ENCODE measurements around the gene PACS2. TPM values are rescaled to one million over a fixed set of nuclear protein-coding genes. Genes with fewer than 3 reads are reported as not detected.
A peak's percentile ranks its signal among the peaks of the same experiment; 100 is the strongest.

Gene PACS2
- total RNA-seq, 2 experiments from 2014 or later: 25.1 to 29.6 TPM

DNA sequence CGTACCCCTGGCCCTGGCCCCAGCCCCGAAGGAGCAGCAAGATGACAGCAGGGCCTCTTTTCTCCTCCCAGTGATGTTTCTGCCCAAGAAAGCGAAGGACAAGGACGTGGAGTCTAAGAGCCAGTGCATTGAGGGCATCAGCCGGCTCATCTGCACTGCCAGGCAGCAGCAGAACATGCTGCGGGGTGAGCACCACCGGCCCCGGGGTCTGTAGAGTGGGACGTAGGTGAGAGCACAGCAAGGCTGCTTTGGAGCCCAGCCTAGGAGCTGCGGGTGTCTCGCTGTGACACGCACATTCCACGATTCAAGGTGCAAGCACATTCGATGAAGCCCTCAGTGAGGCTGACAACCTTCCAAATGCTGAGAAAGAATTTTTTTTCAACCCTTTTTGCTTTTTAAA lies 78.6 kb downstream of the PACS2 start:
- CTCF ChIA-PET: no interaction called here
- H3K9me3 Mint-ChIP-seq: no peaks in the 10 kb centered on the region
- H3K4me3 Mint-ChIP-seq: no peak overlapping the region
- no peak for DNase-seq
- peaks cover 5% of the 10 kb centered on the region for H3K4me1 Mint-ChIP-seq (ENCODE audit: low read depth)
- intact Hi-C loops (cut with micrococcal nuclease): no loop called here
- no peak overlapping the region for H3K27ac Mint-ChIP-seq
- H3K36me3 Mint-ChIP-seq (ENCODE audit: low read depth): peaks cover 1% of the 10 kb centered on the region
- no peaks in the 10 kb centered on the region for H3K27me3 Mint-ChIP-seq (ENCODE audit: low read depth)

DNA sequence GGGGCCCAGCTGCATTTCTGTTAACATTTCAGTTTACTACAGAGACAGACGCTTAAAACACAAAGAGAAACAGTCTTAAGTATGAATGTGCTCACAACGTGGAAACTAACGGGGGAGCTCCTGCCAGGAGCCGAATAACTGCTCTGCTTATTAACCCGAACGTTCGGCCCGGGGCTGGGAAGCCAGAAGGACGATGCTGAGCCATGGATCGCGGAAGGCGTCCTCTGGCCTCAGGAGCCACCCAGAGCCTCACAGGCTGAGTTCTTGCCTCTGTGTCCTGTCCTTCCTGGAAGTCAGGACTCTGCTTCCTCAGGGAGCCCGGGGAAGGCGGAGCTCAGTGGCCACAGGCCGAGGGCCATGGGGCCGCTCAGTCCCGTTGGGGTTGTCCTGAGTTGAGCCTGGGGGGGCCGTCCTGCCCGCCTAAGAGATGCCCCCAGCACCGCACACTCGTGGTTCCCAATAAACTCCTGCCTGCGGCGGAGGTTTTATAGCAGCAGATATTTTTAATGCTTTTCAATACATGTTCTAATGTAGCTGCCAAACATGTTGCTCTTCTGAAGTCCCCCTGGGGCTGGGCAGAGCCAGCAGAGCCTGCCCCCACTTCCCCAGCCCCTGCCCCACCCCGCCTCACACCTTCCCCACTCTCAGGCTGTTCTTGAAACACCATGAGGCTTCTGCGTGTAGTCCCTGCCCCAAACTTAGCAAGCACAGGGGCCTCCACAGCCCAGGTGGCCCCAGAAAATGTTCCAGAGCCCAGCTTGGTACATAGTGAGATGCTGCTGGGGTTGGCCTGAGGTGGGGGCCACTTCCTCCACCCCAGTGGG lies 80.4 kb downstream of the PACS2 start:
- intact Hi-C loops (cut with micrococcal nuclease): no loop called here
- H3K27me3 Mint-ChIP-seq (ENCODE audit: low read depth): no peaks in the 10 kb centered on the region
- no peaks in the 10 kb centered on the region for H3K9me3 Mint-ChIP-seq
- H3K27ac Mint-ChIP-seq: no peak overlapping the region
- peaks cover 13% of the 10 kb centered on the region for H3K36me3 Mint-ChIP-seq (ENCODE audit: low read depth)
- no peak for DNase-seq
- H3K4me1 Mint-ChIP-seq (ENCODE audit: low read depth): peaks cover 14% of the 10 kb centered on the region
- CTCF ChIA-PET: no interaction called here
- H3K4me3 Mint-ChIP-seq: no peak overlapping the region

DNA sequence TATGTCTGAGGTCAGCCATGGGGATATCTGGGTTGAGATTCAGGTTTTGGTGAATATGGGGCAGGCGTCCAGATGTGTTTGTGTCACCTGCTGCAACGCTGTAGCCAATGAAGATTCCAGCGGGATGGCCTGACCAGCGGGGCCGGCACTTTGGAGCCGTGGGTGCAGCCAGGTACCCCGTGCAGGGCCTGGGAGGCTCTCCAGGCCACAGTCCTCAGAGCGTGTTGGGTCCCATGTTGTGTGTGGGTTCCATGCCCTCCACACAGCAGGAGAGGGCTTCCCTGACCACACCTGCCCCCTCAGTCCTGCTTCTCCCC lies 80.9 kb downstream of the PACS2 start:
- intact Hi-C loops (cut with micrococcal nuclease): no loop called here
- Mint-ChIP-seq H3K4me3 (no peak overlapping the region), H3K9me3 (peaks cover 3% of the 10 kb centered on the region), H3K36me3 (ENCODE audit: low read depth) (peaks cover 19% of the 10 kb centered on the region), H3K4me1 (ENCODE audit: low read depth) (peaks cover 16% of the 10 kb centered on the region), H3K27me3 (ENCODE audit: low read depth) (no peaks in the 10 kb centered on the region), H3K27ac (no peak overlapping the region)
- DNase-seq: no peak
- CTCF ChIA-PET: no interaction called here

DNA sequence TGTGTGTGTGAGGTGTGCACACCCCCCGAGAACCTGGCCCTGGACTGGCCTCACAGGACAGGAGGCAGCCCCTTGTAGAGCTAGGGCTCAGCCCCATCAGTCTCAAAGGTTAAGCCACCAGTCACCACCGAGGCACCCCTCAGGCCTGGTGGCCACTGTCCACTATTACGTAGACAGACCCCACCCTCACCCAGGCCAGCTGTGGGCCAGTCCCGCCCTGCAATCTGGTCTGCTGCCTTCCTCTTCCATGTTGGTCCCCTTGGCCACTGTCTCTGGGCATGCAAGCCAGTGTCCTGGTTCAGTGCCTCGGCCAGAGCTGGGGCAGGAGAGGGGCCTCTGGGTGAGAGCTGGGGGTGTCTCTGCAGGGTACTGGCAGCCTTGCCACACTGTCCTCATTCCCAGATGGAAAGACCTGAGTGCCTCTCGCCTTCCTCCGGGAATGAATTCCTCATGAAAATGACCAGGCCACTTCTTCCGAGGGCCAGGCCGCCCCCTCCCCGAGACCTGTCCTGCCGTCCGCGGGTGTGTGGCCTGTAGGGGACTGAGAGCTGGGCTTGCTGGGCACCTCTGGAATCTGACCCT lies 82.9 kb downstream of the PACS2 start:
- CTCF ChIA-PET: interaction anchor here (0.8 to 1.9 kb wide), 4 partner anchors 9 to 93 kb away, joined by 3 to 7 read pairs (median 4); no protein-coding TSS in a partner anchor
- Mint-ChIP-seq H3K27ac (peak overlapping the region; percentile 83), H3K27me3 (ENCODE audit: low read depth) (no peaks in the 10 kb centered on the region), H3K4me1 (ENCODE audit: low read depth) (peaks cover 22% of the 10 kb centered on the region), H3K36me3 (ENCODE audit: low read depth) (peaks cover 32% of the 10 kb centered on the region), H3K9me3 (peaks cover 19% of the 10 kb centered on the region), H3K4me3 (peak overlapping the region; percentile 67)
- no peak for DNase-seq
- intact Hi-C loops (cut with micrococcal nuclease): no loop called here

DNA sequence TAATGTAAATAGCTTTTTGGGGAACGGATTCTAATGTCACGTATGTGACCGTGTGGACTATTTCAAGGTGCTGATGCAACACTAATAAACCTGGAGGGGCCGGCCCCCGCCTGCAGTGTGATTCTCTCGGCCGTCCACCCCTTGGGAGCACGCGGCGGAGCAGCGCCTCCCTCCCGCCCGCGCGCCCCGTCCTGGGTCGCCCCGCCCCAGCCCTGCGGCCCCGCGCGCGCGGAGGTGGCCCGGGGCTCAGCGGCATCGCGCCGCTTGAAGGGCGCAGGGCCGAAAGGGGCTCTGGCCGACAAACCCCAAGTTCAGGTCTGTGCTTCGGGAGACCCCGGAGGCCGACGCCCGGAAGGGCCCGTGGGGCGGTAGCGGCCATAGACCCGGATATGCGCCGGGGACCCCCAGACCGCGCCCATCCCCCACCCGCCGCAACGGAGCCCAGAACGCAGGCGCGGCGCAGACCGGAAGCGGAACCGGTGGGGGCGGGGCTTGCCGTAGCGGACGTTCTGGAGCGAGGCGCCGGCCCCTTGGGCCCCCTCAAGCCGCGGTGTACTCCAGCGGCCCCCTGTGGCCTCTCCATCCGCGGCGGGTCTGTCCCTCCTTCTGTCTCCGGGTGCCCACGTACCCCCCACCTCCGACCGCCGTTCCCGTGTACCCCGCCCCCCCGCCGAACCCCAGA lies 83.6 kb downstream of the PACS2 start, which contains the start of gene TEX22:
Gene TEX22, plus strand, starts transcription at position 495 of the 682 bp plus-strand sequence. CDS start 803 bp downstream, outside the sequence.
- Mint-ChIP-seq H3K27ac (peak within 1 kb of the TSS; percentile 83), H3K4me1 (ENCODE audit: low read depth) (peaks cover 26% of the 10 kb centered on the region), H3K4me3 (peak within 1 kb of the TSS; percentile 85), H3K36me3 (ENCODE audit: low read depth) (peaks cover 34% of the 10 kb centered on the region), H3K27me3 (ENCODE audit: low read depth) (no peaks in the 10 kb centered on the region), H3K9me3 (peaks cover 23% of the 10 kb centered on the region)
- CTCF ChIA-PET: interaction anchor here (0.9 to 1.9 kb wide), 3 partner anchors 13 to 92 kb away, joined by 3 to 7 read pairs (median 6); no protein-coding TSS in a partner anchor
- intact Hi-C loops (cut with micrococcal nuclease): loop anchor here (1.0 to 2.0 kb wide), 3 partner anchors 17 to 93 kb away; partner anchors contain the start of gene TEDC1
- peak; percentile 90 for DNase-seq

DNA sequence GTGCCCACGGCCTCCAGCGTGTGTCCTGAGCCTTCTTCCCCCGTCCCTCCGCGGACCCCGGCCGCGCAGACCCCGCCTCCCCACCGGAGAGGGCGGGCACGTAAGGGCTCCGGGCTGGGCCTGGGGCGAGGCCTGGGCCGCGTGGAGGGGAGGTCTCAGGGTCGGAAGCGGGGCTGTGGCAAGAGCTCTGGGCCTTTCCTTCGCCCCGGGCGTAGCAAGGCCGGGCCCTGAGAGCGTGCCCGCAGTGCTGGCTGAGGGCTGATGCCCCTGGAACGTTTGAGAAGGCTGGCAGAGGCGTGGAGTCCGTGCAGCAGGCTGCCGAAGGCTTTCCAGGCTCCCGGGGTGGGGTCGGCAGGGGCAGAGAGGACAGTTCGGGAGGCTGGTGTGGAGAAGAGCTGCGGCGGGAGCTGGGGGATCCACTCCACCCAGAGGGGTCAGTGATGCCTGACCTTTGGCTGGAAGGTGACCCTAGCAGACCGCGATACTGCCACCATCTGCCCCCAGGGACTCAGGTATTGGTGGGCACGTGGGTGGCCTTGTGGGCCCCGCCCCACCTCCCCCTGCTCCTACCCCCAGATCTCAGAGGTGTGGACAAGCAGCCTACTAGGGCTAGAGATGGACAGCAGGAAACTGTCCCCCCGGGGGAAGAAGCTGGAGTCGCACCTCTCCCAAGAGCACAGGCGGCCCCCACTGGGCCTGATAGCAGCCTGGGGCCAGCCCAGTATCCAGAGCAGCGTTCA lies 84.3 kb downstream of the PACS2 start:
- Mint-ChIP-seq H3K27ac (peak overlapping the region; percentile 50), H3K9me3 (peaks cover 23% of the 10 kb centered on the region), H3K4me1 (ENCODE audit: low read depth) (peaks cover 31% of the 10 kb centered on the region), H3K36me3 (ENCODE audit: low read depth) (peaks cover 34% of the 10 kb centered on the region), H3K27me3 (ENCODE audit: low read depth) (no peaks in the 10 kb centered on the region), H3K4me3 (peak overlapping the region; percentile 85)
- intact Hi-C loops (cut with micrococcal nuclease): loop anchor here (1.0 to 2.0 kb wide), 3 partner anchors 16 to 92 kb away; partner anchors contain the start of gene TEDC1
- no peak for DNase-seq
- CTCF ChIA-PET: interaction anchor here (0.9 kb wide), 1 partner anchor 12 kb away, joined by 3 read pairs; no protein-coding TSS in a partner anchor

DNA sequence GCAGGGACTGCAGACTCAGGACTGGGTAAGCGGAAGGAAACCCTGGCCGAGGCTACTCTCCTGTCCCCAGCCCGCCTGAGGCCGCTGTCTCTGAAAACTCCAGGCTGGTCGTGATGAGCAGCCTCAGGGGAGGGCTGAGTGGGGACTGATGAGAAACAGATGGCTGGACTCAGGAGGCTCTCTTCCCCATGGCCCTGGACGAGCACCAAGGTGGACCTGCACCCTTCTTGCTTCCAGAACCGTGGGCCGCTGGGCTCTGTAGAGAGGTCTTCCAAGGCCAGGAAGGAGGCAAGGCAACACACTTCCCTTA lies 84.9 kb downstream of the PACS2 start:
- intact Hi-C loops (cut with micrococcal nuclease): loop anchor here (2.0 kb wide), 1 partner anchor 15 kb away; no protein-coding TSS in a partner anchor
- peaks cover 23% of the 10 kb centered on the region for H3K9me3 Mint-ChIP-seq
- no peak for DNase-seq
- H3K4me3 Mint-ChIP-seq: peak overlapping the region; percentile 85
- CTCF ChIA-PET: no interaction called here
- no peaks in the 10 kb centered on the region for H3K27me3 Mint-ChIP-seq (ENCODE audit: low read depth)
- H3K36me3 Mint-ChIP-seq (ENCODE audit: low read depth): peaks cover 34% of the 10 kb centered on the region
- H3K27ac Mint-ChIP-seq: peak overlapping the region; percentile 41
- peaks cover 36% of the 10 kb centered on the region for H3K4me1 Mint-ChIP-seq (ENCODE audit: low read depth)

DNA sequence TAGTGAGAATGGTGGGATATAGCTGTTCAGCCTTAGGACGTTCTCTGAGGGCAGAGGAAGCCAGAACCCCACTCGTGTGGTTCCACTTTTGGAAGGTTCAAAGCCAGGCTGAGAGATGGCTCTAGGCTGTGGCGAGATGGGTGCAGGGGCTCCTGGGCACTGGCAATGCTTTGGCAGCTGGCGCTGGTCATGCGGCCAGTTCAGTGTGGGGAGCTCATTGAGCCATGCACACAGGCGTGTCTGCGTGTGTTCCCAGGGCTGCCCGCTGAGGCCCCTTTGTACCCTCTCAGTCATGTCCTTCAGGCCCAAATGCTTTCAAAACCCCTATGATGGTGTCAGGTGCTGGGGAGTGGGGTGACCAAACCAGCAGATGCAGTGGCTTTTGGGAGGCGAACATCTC lies 85.5 kb downstream of the PACS2 start:
- Mint-ChIP-seq H3K9me3 (peaks cover 27% of the 10 kb centered on the region), H3K27ac (no peak overlapping the region), H3K4me3 (peak overlapping the region; percentile 85), H3K4me1 (ENCODE audit: low read depth) (peaks cover 42% of the 10 kb centered on the region), H3K27me3 (ENCODE audit: low read depth) (no peaks in the 10 kb centered on the region), H3K36me3 (ENCODE audit: low read depth) (peaks cover 34% of the 10 kb centered on the region)
- CTCF ChIA-PET: no interaction called here
- intact Hi-C loops (cut with micrococcal nuclease): no loop called here
- DNase-seq: no peak

DNA sequence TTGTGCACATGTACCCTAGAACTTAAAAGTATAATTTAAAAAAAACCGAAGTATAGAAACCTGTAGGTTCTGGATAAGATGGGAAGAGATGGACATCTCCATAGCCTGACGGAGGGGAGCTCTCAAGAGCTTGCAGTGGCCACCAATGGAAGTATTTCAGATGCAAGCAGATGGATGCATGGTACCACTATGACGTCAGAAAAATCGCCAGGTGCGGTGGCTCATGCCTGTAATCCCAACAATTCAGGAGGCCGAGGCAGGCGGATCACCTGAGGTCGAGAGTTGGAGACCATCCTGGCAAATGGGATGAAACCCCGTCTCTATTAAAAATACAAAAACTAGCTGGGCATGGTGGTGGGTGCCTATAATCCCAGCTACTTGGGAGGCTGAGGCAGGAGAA lies 87.2 kb downstream of the PACS2 start:
- intact Hi-C loops (cut with micrococcal nuclease): no loop called here
- Mint-ChIP-seq H3K4me3 (no peak overlapping the region), H3K27ac (no peak overlapping the region), H3K9me3 (peaks cover 33% of the 10 kb centered on the region), H3K36me3 (ENCODE audit: low read depth) (peaks cover 34% of the 10 kb centered on the region), H3K4me1 (ENCODE audit: low read depth) (peaks cover 46% of the 10 kb centered on the region), H3K27me3 (ENCODE audit: low read depth) (no peaks in the 10 kb centered on the region)
- CTCF ChIA-PET: interaction anchor here (0.9 kb wide), 1 partner anchor 88 kb away, joined by 3 read pairs; no protein-coding TSS in a partner anchor
- DNase-seq: no peak

DNA sequence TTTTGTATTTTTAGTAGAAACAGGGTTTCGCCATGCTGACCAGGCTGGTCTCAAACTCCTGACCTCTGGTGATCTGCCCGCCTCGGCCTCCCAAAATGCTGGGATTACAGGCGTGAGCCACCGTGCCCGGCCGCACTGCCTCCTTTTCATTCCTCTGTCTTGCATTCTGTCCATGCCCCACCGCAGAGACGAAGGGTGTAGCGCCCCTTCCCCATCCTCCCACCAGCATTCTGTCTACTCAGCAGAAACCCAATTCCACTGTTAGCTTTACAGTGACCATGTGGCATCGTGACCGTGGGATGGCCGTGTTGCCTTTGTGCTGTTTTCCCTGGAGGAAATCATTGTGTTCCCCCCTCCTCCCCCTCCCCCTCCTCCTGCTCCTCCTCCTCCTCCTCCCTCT lies 94.0 kb downstream of the PACS2 start:
- Mint-ChIP-seq H3K27ac (no peak overlapping the region), H3K9me3 (peaks cover 10% of the 10 kb centered on the region), H3K4me1 (ENCODE audit: low read depth) (peaks cover 19% of the 10 kb centered on the region), H3K36me3 (ENCODE audit: low read depth) (no peaks in the 10 kb centered on the region), H3K4me3 (no peak overlapping the region), H3K27me3 (ENCODE audit: low read depth) (peaks cover 10% of the 10 kb centered on the region)
- intact Hi-C loops (cut with micrococcal nuclease): no loop called here
- CTCF ChIA-PET: no interaction called here
- DNase-seq: no peak

DNA sequence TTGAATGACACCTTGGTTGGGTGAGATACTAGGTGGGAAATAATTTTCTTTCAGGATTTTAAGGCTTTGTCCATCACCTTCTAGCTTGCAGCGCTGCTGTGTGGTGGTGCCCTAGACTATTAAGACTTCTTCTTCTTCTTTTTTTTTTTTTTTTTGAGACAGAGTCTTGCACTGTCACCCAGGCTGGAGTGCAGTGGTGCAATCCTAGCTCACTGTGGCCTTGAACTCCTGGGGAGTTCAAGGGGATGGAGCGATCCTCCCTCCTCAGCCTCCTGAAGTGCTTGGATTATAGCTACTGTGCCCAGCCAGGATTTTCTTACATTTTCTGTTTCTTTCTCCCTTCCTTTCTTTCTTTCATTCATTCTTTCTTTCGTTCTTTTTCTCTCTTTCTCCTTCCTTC lies 94.8 kb downstream of the PACS2 start:
- Mint-ChIP-seq H3K4me3 (no peak overlapping the region), H3K36me3 (ENCODE audit: low read depth) (no peaks in the 10 kb centered on the region), H3K27me3 (ENCODE audit: low read depth) (peaks cover 12% of the 10 kb centered on the region), H3K4me1 (ENCODE audit: low read depth) (peaks cover 12% of the 10 kb centered on the region), H3K9me3 (peaks cover 10% of the 10 kb centered on the region), H3K27ac (no peak overlapping the region)
- CTCF ChIA-PET: no interaction called here
- no peak for DNase-seq
- intact Hi-C loops (cut with micrococcal nuclease): no loop called here

DNA sequence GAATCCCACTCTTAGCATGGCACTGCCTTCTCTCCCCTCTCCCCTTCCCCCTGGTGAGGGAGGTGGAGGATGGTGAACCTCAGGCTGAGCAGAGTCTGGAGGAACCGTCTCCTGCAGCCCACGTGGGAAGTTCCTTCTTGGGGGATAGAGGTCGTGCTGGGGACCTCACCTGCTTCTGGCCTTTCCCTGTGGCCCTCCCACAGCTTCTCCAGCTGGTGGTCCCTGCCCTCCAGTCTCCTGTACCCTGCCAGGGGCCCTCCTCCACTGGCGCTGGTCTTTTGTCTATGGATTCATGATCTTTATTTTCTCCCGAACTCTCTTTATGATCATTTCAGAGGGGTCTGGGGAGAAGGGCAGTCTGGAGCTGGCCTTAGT lies 96.1 kb downstream of the PACS2 start:
- peaks cover 2% of the 10 kb centered on the region for H3K9me3 Mint-ChIP-seq
- intact Hi-C loops (cut with micrococcal nuclease): no loop called here
- H3K36me3 Mint-ChIP-seq (ENCODE audit: low read depth): no peaks in the 10 kb centered on the region
- peaks cover 4% of the 10 kb centered on the region for H3K4me1 Mint-ChIP-seq (ENCODE audit: low read depth)
- H3K27me3 Mint-ChIP-seq (ENCODE audit: low read depth): peaks cover 12% of the 10 kb centered on the region
- H3K4me3 Mint-ChIP-seq: no peak overlapping the region
- H3K27ac Mint-ChIP-seq: no peak overlapping the region
- DNase-seq: no peak
- CTCF ChIA-PET: interaction anchor here (1.0 to 1.1 kb wide), 2 partner anchors 12 to 70 kb away, joined by 3 read pairs; partner anchors contain the start of gene TEX22

All from activated naive CD4-positive, alpha-beta T cell treated with anti-CD3 and anti-CD28 coated beads for 36 hours (primary cell).